ENCODE results near the gene RELN.

The RELN gene

DNA sequence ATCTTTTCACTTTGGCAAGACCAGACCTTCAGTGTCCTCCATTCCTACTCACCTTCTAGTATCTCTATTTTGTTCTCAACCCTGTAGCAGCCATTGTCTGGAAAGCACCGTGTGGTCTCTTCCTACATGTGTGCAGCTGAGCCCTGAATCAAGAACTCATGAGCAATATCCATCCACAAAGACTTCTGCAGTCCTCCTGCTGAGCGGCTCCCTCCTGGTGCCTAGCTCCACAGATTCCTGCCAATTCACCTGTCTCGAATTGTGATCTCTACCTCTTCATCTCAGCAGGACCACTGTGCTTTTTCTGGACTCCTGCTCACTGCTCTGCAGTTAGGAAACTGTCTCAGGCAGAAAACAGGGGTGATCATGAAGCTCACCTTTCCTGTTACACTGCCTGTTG, 118.8 kb downstream of the RELN start:
- H3K4me1 ChIP-seq (ENCODE audit: control extremely low read depth in 1 of 4, control insufficient read depth in 4 of 4, insufficient read depth in 4 of 4, low read length in 3 of 4): no peaks in the 10 kb centered on the region
- H3K36me3 ChIP-seq (ENCODE audit: control insufficient read depth in 4 of 4, insufficient read depth in 4 of 4, low read length in 3 of 4): no peaks in the 10 kb centered on the region
- DNase-seq: no peak
- no peak overlapping the region for H3K27ac ChIP-seq (ENCODE audit: insufficient read depth in 1 of 2, low read depth in 1 of 2, low read length in 2 of 2, poor library complexity in 1 of 2, severe bottlenecking in 2 of 2)
- no peaks in the 10 kb centered on the region for H3K9me3 ChIP-seq (ENCODE audit: control extremely low read depth in 1 of 5, control insufficient read depth in 4 of 5, insufficient read depth in 2 of 5, low read depth in 1 of 5, low read length in 4 of 5)
- WGBS (ENCODE audit: insufficient coverage): 66% methylated on average over 3 of the region's 3 CpGs
- ChIA-PET POLR2A (no interaction called here), CTCF (no interaction called here)
- H3K4me3 ChIP-seq (ENCODE audit: control insufficient read depth in 1 of 7, extremely low read depth in 1 of 7, insufficient read depth in 4 of 7, low read depth in 2 of 7, low read length in 6 of 7): no peak overlapping the region
- H3K27me3 ChIP-seq (replicated peaks in 2 of 5; ENCODE audit: control insufficient read depth in 4 of 5, insufficient read depth in 5 of 5, low read length in 4 of 5): no peaks in the 10 kb centered on the region

- no CpG with 5 or more reads among the region's 2 CpGs for WGBS (ENCODE audit: insufficient coverage)
- CTCF ChIA-PET: no interaction called here
- no peaks in the 10 kb centered on the region for H3K4me1 ChIP-seq (ENCODE audit: control extremely low read depth in 1 of 4, control insufficient read depth in 4 of 4, insufficient read depth in 4 of 4, low read length in 3 of 4)
- H3K4me3 ChIP-seq (ENCODE audit: control insufficient read depth in 1 of 7, extremely low read depth in 1 of 7, insufficient read depth in 4 of 7, low read depth in 2 of 7, low read length in 6 of 7): no peak overlapping the region
- POLR2A ChIA-PET: no interaction called here
- no peaks in the 10 kb centered on the region for H3K27me3 ChIP-seq (replicated peaks in 2 of 5; ENCODE audit: control insufficient read depth in 4 of 5, insufficient read depth in 5 of 5, low read length in 4 of 5)
- H3K27ac ChIP-seq (ENCODE audit: insufficient read depth in 1 of 2, low read depth in 1 of 2, low read length in 2 of 2, poor library complexity in 1 of 2, severe bottlenecking in 2 of 2): no peak overlapping the region
- no peaks in the 10 kb centered on the region for H3K9me3 ChIP-seq (ENCODE audit: control extremely low read depth in 1 of 5, control insufficient read depth in 4 of 5, insufficient read depth in 2 of 5, low read depth in 1 of 5, low read length in 4 of 5)
- H3K36me3 ChIP-seq (ENCODE audit: control insufficient read depth in 4 of 4, insufficient read depth in 4 of 4, low read length in 3 of 4): no peaks in the 10 kb centered on the region
- DNase-seq: no peak
These were observed 121.6 kb downstream of the RELN start for GRCh38 chr7:103867874-103868273.

DNA sequence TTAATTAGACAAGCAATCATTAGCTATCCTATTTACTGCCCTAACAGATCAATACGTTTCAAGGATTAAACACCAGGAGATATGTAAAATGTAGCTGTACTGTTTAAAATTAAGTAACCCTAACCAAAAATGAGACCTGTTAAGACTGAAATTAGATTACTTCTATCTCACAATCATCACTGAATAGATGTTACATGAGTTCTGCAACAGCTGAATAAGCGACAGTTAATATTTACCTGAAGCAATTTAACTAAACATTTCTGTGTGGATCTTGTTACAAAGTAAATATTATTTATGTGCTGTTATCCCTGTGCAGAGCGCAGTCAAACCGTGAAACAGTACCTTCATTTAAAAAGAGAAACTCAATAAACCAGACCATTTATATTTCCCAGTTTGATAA, 122.5 kb downstream of the RELN start:
- ChIA-PET POLR2A (no interaction called here), CTCF (no interaction called here)
- WGBS (ENCODE audit: insufficient coverage): no CpG with 5 or more reads among the region's 4 CpGs
- Histone ChIP-seq H3K4me1 (ENCODE audit: control extremely low read depth in 1 of 4, control insufficient read depth in 4 of 4, insufficient read depth in 4 of 4, low read length in 3 of 4) (no peaks in the 10 kb centered on the region), H3K9me3 (ENCODE audit: control extremely low read depth in 1 of 5, control insufficient read depth in 4 of 5, insufficient read depth in 2 of 5, low read depth in 1 of 5, low read length in 4 of 5) (no peaks in the 10 kb centered on the region), H3K4me3 (ENCODE audit: control insufficient read depth in 1 of 7, extremely low read depth in 1 of 7, insufficient read depth in 4 of 7, low read depth in 2 of 7, low read length in 6 of 7) (no peak overlapping the region), H3K36me3 (ENCODE audit: control insufficient read depth in 4 of 4, insufficient read depth in 4 of 4, low read length in 3 of 4) (no peaks in the 10 kb centered on the region), H3K27ac (ENCODE audit: insufficient read depth in 1 of 2, low read depth in 1 of 2, low read length in 2 of 2, poor library complexity in 1 of 2, severe bottlenecking in 2 of 2) (no peak overlapping the region), H3K27me3 (replicated peaks in 2 of 5; ENCODE audit: control insufficient read depth in 4 of 5, insufficient read depth in 5 of 5, low read length in 4 of 5) (no peaks in the 10 kb centered on the region)
- DNase-seq: no peak

DNA sequence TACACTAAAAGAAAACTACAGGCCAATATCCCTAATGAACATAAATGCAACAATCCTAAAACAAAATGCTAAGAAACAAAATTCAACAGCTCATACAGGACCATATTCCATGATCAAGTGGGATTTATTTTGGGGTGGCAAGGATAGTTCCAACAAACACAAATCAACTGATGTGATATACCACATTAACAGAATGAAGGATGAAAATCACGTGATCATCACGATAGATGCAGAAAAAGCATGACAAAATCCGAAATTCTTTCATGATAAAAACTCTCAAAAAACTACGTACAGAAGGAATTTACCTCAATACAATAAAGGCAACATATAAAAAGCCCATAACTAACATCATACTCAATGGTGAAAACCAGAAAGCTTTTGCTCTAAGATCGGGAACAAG, 124.0 kb downstream of the RELN start:
- Histone ChIP-seq H3K36me3 (ENCODE audit: control insufficient read depth in 4 of 4, insufficient read depth in 4 of 4, low read length in 3 of 4) (no peaks in the 10 kb centered on the region), H3K4me3 (ENCODE audit: control insufficient read depth in 1 of 7, extremely low read depth in 1 of 7, insufficient read depth in 4 of 7, low read depth in 2 of 7, low read length in 6 of 7) (no peak overlapping the region), H3K27ac (ENCODE audit: insufficient read depth in 1 of 2, low read depth in 1 of 2, low read length in 2 of 2, poor library complexity in 1 of 2, severe bottlenecking in 2 of 2) (no peak overlapping the region), H3K4me1 (ENCODE audit: control extremely low read depth in 1 of 4, control insufficient read depth in 4 of 4, insufficient read depth in 4 of 4, low read length in 3 of 4) (no peaks in the 10 kb centered on the region), H3K27me3 (replicated peaks in 2 of 5; ENCODE audit: control insufficient read depth in 4 of 5, insufficient read depth in 5 of 5, low read length in 4 of 5) (no peaks in the 10 kb centered on the region), H3K9me3 (ENCODE audit: control extremely low read depth in 1 of 5, control insufficient read depth in 4 of 5, insufficient read depth in 2 of 5, low read depth in 1 of 5, low read length in 4 of 5) (peaks cover 0 to 1% (median 0%) of the 10 kb centered on the region in 5 experiments)
- ChIA-PET CTCF (interaction anchor here (0.6 kb wide), 1 partner anchor 21 kb away, joined by 3 read pairs; no protein-coding TSS in a partner anchor), POLR2A (no interaction called here)
- WGBS (ENCODE audit: insufficient coverage): 93% methylated on average over 4 of the region's 5 CpGs
- no peak for DNase-seq

DNA sequence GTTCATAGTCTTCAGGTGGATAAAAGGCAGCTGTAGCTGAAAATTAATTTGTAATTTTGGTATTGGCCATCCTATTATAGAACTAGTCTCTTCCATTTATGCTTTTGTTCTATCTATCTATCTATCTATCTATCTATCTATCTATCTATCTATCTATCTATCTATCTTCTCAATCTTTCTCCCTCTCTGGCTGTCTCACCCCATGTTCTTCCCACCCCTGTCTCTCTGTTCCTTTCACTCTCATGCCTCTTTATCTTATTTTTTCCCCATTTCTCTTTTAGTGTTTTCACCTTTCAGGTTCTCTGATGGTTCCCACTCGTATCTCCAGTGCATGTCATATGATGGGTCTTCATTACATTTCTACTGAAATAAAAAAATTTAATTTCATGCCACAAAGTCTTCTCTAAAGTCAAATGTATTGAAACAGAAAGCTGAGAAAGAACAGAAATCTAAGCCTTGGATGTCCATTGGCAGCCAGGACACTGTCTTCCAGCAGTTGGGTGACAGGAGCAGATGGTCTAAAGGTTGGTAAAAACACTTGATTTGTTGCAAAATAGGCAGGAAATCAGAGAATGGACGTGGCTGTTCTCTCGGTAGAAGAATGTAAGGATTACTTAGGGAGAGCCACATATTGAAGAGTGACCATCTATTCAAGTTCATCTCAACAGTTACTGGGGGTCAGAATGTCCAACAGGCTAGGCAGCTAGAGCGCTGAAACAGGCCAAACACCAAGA, 127.0 kb downstream of the RELN start:
- Histone ChIP-seq H3K36me3 (ENCODE audit: control insufficient read depth in 4 of 4, insufficient read depth in 4 of 4, low read length in 3 of 4) (no peaks in the 10 kb centered on the region), H3K27ac (ENCODE audit: insufficient read depth in 1 of 2, low read depth in 1 of 2, low read length in 2 of 2, poor library complexity in 1 of 2, severe bottlenecking in 2 of 2) (no peak overlapping the region), H3K9me3 (ENCODE audit: control extremely low read depth in 1 of 5, control insufficient read depth in 4 of 5, insufficient read depth in 2 of 5, low read depth in 1 of 5, low read length in 4 of 5) (peaks cover 0 to 3% (median 0%) of the 10 kb centered on the region in 5 experiments), H3K4me3 (ENCODE audit: control insufficient read depth in 1 of 7, extremely low read depth in 1 of 7, insufficient read depth in 4 of 7, low read depth in 2 of 7, low read length in 6 of 7) (no peak overlapping the region), H3K27me3 (replicated peaks in 2 of 5; ENCODE audit: control insufficient read depth in 4 of 5, insufficient read depth in 5 of 5, low read length in 4 of 5) (no peaks in the 10 kb centered on the region), H3K4me1 (ENCODE audit: control extremely low read depth in 1 of 4, control insufficient read depth in 4 of 4, insufficient read depth in 4 of 4, low read length in 3 of 4) (no peaks in the 10 kb centered on the region)
- POLR2A ChIA-PET: interaction anchor here (0.7 kb wide), 1 partner anchor 175 kb away, joined by 3 read pairs; no protein-coding TSS in a partner anchor
- DNase-seq: no peak
- 85% methylated on average over 3 of the region's 4 CpGs for WGBS (ENCODE audit: insufficient coverage)
- CTCF ChIA-PET: interaction anchor here (0.6 kb wide), 1 partner anchor 89 kb away, joined by 5 read pairs; no protein-coding TSS in a partner anchor

DNA sequence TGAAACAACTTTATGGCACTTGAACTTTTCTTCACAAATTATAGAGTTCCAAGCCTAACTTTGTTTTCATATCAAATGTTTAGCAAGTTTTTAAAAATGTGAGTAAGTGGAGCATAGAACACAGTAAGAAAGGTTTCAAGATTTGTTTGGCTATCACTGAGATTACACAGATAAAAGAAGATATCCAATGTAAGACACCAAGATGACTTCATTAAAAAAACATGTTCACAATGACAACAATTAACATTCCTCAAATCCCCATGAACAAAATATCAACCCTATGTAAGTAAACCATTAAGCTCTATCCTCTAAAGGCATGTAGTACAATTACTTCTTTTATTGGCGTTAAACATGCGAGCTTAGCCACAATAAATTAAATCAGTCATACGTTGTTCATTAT, 129.7 kb downstream of the RELN start:
- H3K36me3 ChIP-seq (ENCODE audit: control insufficient read depth in 4 of 4, insufficient read depth in 4 of 4, low read length in 3 of 4): no peaks in the 10 kb centered on the region
- no CpG with 5 or more reads among the region's 3 CpGs for WGBS (ENCODE audit: insufficient coverage)
- DNase-seq: no peak
- ChIA-PET CTCF (no interaction called here), POLR2A (no interaction called here)
- H3K27ac ChIP-seq (ENCODE audit: insufficient read depth in 1 of 2, low read depth in 1 of 2, low read length in 2 of 2, poor library complexity in 1 of 2, severe bottlenecking in 2 of 2): no peak overlapping the region
- H3K27me3 ChIP-seq (replicated peaks in 2 of 5; ENCODE audit: control insufficient read depth in 4 of 5, insufficient read depth in 5 of 5, low read length in 4 of 5): no peaks in the 10 kb centered on the region
- H3K4me1 ChIP-seq (ENCODE audit: control extremely low read depth in 1 of 4, control insufficient read depth in 4 of 4, insufficient read depth in 4 of 4, low read length in 3 of 4): no peaks in the 10 kb centered on the region
- H3K4me3 ChIP-seq (ENCODE audit: control insufficient read depth in 1 of 7, extremely low read depth in 1 of 7, insufficient read depth in 4 of 7, low read depth in 2 of 7, low read length in 6 of 7): no peak overlapping the region
- H3K9me3 ChIP-seq (ENCODE audit: control extremely low read depth in 1 of 5, control insufficient read depth in 4 of 5, insufficient read depth in 2 of 5, low read depth in 1 of 5, low read length in 4 of 5): peaks cover 0 to 3% (median 0%) of the 10 kb centered on the region in 5 experiments

DNA sequence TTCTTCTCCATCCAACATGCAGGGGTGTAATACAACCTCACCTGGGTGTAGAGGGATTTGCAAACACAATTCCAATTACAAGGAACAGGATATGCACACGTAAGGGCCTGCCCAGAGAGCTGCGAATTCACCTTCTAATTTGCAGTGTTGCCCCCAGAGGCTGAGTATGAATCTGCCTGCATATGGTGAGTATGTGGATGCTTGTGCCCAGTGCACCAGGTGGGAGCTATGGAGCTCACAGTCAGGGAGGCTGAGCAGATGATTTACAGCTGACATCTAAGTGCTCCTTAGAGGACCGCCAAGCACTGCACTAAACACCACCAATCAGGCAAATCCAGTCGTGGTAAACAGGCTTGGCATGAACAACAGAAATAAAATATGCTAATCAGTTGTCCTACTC, 132.0 kb downstream of the RELN start:
- Histone ChIP-seq H3K27ac (ENCODE audit: insufficient read depth in 1 of 2, low read depth in 1 of 2, low read length in 2 of 2, poor library complexity in 1 of 2, severe bottlenecking in 2 of 2) (no peak overlapping the region), H3K4me1 (ENCODE audit: control extremely low read depth in 1 of 4, control insufficient read depth in 4 of 4, insufficient read depth in 4 of 4, low read length in 3 of 4) (no peaks in the 10 kb centered on the region), H3K4me3 (ENCODE audit: control insufficient read depth in 1 of 7, extremely low read depth in 1 of 7, insufficient read depth in 4 of 7, low read depth in 2 of 7, low read length in 6 of 7) (no peak overlapping the region), H3K9me3 (ENCODE audit: control extremely low read depth in 1 of 5, control insufficient read depth in 4 of 5, insufficient read depth in 2 of 5, low read depth in 1 of 5, low read length in 4 of 5) (peaks cover 0 to 3% (median 0%) of the 10 kb centered on the region in 5 experiments), H3K27me3 (replicated peaks in 2 of 5; ENCODE audit: control insufficient read depth in 4 of 5, insufficient read depth in 5 of 5, low read length in 4 of 5) (no peaks in the 10 kb centered on the region), H3K36me3 (ENCODE audit: control insufficient read depth in 4 of 4, insufficient read depth in 4 of 4, low read length in 3 of 4) (no peaks in the 10 kb centered on the region)
- no peak for DNase-seq
- WGBS (ENCODE audit: insufficient coverage): 55% methylated on average over 2 of the region's 4 CpGs
- POLR2A ChIA-PET: no interaction called here
- CTCF ChIA-PET: no interaction called here
